ENCODE results near the gene MRPL37.

Gene MRPL37

GRCh38 chr1:54199765-54200518 is at the start of gene MRPL37, which contains the start of gene CYB5RL:
Gene MRPL37 (plus strand): TSS chr1:54200167. CDS start chr1:54200244, 77 bp downstream.
Gene CYB5RL (minus strand): TSS chr1:54200030. CDS start chr1:54195616, 4,414 bp downstream.
- H3K36me3 Mint-ChIP-seq: peaks cover 9 to 18% of the 10 kb centered on the region in 2 donors
- H3K27ac Mint-ChIP-seq: peak within 1 kb of the TSS; percentile 87
- DNase-seq (peak; percentile 91), ATAC-seq (replicated peaks) (peak; percentile 98)
- no peaks in the 10 kb centered on the region for H3K9me3 Mint-ChIP-seq
- peaks cover 20 to 40% of the 10 kb centered on the region in 2 donors for H3K4me1 Mint-ChIP-seq
- peak within 1 kb of the TSS; percentile 95 to 97 for H3K4me3 Mint-ChIP-seq
- H3K27me3 Mint-ChIP-seq: no peaks in the 10 kb centered on the region

- Mint-ChIP-seq H3K4me1 (no peaks in the 10 kb centered on the region), H3K4me3 (no peak overlapping the region), H3K27ac (no peak overlapping the region), H3K27me3 (no peaks in the 10 kb centered on the region), H3K9me3 (no peaks in the 10 kb centered on the region), H3K36me3 (no peaks in the 10 kb centered on the region)
- no peak for ATAC-seq (replicated peaks)
- no peak for DNase-seq
Observed at GRCh38 chr1:54151013-54151412, 49.0 kb upstream of the MRPL37 start.

GRCh38 chr1:54152696-54153095 is 47.3 kb upstream of the MRPL37 start, which contains the start of gene CDCP2:
Gene CDCP2 (minus strand): TSS chr1:54153000. CDS start chr1:54152922, 78 bp downstream.
- Mint-ChIP-seq H3K4me1 (no peaks in the 10 kb centered on the region), H3K27me3 (no peaks in the 10 kb centered on the region), H3K27ac (no peak within 1 kb of the TSS), H3K9me3 (no peaks in the 10 kb centered on the region), H3K36me3 (no peaks in the 10 kb centered on the region), H3K4me3 (no peak within 1 kb of the TSS)
- DNase-seq: no peak
- no peak for ATAC-seq (replicated peaks)

- no peaks in the 10 kb centered on the region for H3K36me3 Mint-ChIP-seq
- no peaks in the 10 kb centered on the region for H3K27me3 Mint-ChIP-seq
- H3K4me1 Mint-ChIP-seq: no peaks in the 10 kb centered on the region
- no peaks in the 10 kb centered on the region for H3K9me3 Mint-ChIP-seq
- DNase-seq: no peak
- no peak overlapping the region for H3K4me3 Mint-ChIP-seq
- ATAC-seq (replicated peaks): no peak
- H3K27ac Mint-ChIP-seq: no peak overlapping the region
Observed at GRCh38 chr1:54153535-54154439, 46.2 kb upstream of the MRPL37 start.

- no peak overlapping the region for H3K4me3 Mint-ChIP-seq
- H3K4me1 Mint-ChIP-seq: no peaks in the 10 kb centered on the region
- no peak overlapping the region for H3K27ac Mint-ChIP-seq
- H3K27me3 Mint-ChIP-seq: no peaks in the 10 kb centered on the region
- ATAC-seq (replicated peaks) (no peak), DNase-seq (no peak)
- no peaks in the 10 kb centered on the region for H3K36me3 Mint-ChIP-seq
- H3K9me3 Mint-ChIP-seq: no peaks in the 10 kb centered on the region
Observed at GRCh38 chr1:54156201-54156600, 43.8 kb upstream of the MRPL37 start.

GRCh38 chr1:54156986-54157385 is 43.0 kb upstream of the MRPL37 start:
- ATAC-seq (replicated peaks) (no peak), DNase-seq (no peak)
- H3K4me3 Mint-ChIP-seq: no peak overlapping the region
- no peaks in the 10 kb centered on the region for H3K4me1 Mint-ChIP-seq
- peak overlapping the region; percentile 63 for H3K27ac Mint-ChIP-seq
- no peaks in the 10 kb centered on the region for H3K36me3 Mint-ChIP-seq
- H3K27me3 Mint-ChIP-seq: no peaks in the 10 kb centered on the region
- H3K9me3 Mint-ChIP-seq: no peaks in the 10 kb centered on the region

GRCh38 chr1:54157401-54157800 is 42.6 kb upstream of the MRPL37 start:
- no peak for DNase-seq
- Mint-ChIP-seq H3K27ac (no peak overlapping the region), H3K4me1 (no peaks in the 10 kb centered on the region), H3K9me3 (no peaks in the 10 kb centered on the region), H3K4me3 (no peak overlapping the region), H3K27me3 (no peaks in the 10 kb centered on the region), H3K36me3 (no peaks in the 10 kb centered on the region)
- no peak for ATAC-seq (replicated peaks)

GRCh38 chr1:54158071-54158470 is 41.9 kb upstream of the MRPL37 start:
- H3K9me3 Mint-ChIP-seq: no peaks in the 10 kb centered on the region
- ATAC-seq (replicated peaks) (no peak), DNase-seq (no peak)
- no peak overlapping the region for H3K27ac Mint-ChIP-seq
- no peaks in the 10 kb centered on the region for H3K36me3 Mint-ChIP-seq
- no peaks in the 10 kb centered on the region for H3K27me3 Mint-ChIP-seq
- no peaks in the 10 kb centered on the region for H3K4me1 Mint-ChIP-seq
- no peak overlapping the region for H3K4me3 Mint-ChIP-seq

- Mint-ChIP-seq H3K4me1 (no peaks in the 10 kb centered on the region), H3K27me3 (no peaks in the 10 kb centered on the region), H3K36me3 (no peaks in the 10 kb centered on the region), H3K4me3 (no peak overlapping the region), H3K27ac (no peak overlapping the region), H3K9me3 (no peaks in the 10 kb centered on the region)
- no peak for DNase-seq
- ATAC-seq (replicated peaks): no peak
Observed at GRCh38 chr1:54159733-54160316, 40.1 kb upstream of the MRPL37 start.

- no peak for ATAC-seq (replicated peaks)
- DNase-seq: no peak
Observed at GRCh38 chr1:54160351-54160750, 39.6 kb upstream of the MRPL37 start.

GRCh38 chr1:54161495-54162168 is 38.3 kb upstream of the MRPL37 start:
- Mint-ChIP-seq H3K9me3 (no peaks in the 10 kb centered on the region), H3K36me3 (peaks cover 0 to 4% of the 10 kb centered on the region in 2 donors), H3K27me3 (no peaks in the 10 kb centered on the region), H3K27ac (no peak overlapping the region), H3K4me3 (no peak overlapping the region), H3K4me1 (no peaks in the 10 kb centered on the region)
- DNase-seq: no peak
- no peak for ATAC-seq (replicated peaks)

More at GRCh38 chr1:54160351-54160750, 39.6 kb upstream of the MRPL37 start:
- Mint-ChIP-seq H3K27me3 (no peaks in the 10 kb centered on the region), H3K27ac (no peak overlapping the region), H3K9me3 (no peaks in the 10 kb centered on the region), H3K4me3 (no peak overlapping the region), H3K36me3 (no peaks in the 10 kb centered on the region), H3K4me1 (no peaks in the 10 kb centered on the region)

- Mint-ChIP-seq H3K27me3 (no peaks in the 10 kb centered on the region), H3K36me3 (peaks cover 0 to 4% of the 10 kb centered on the region in 2 donors), H3K4me3 (no peak overlapping the region), H3K4me1 (no peaks in the 10 kb centered on the region), H3K27ac (no peak overlapping the region), H3K9me3 (no peaks in the 10 kb centered on the region)
- DNase-seq (no peak), ATAC-seq (replicated peaks) (no peak)
Observed at GRCh38 chr1:54163051-54163450, 36.9 kb upstream of the MRPL37 start.

GRCh38 chr1:54163573-54163972 is 36.4 kb upstream of the MRPL37 start:
- Mint-ChIP-seq H3K9me3 (no peaks in the 10 kb centered on the region), H3K27me3 (no peaks in the 10 kb centered on the region), H3K36me3 (peaks cover 0 to 4% of the 10 kb centered on the region in 2 donors), H3K27ac (no peak overlapping the region), H3K4me3 (no peak overlapping the region), H3K4me1 (no peaks in the 10 kb centered on the region)
- no peak for DNase-seq
- no peak for ATAC-seq (replicated peaks)

GRCh38 chr1:54165146-54165545 is 34.8 kb upstream of the MRPL37 start:
- H3K9me3 Mint-ChIP-seq: no peaks in the 10 kb centered on the region
- H3K4me1 Mint-ChIP-seq: no peaks in the 10 kb centered on the region
- DNase-seq (no peak), ATAC-seq (replicated peaks) (no peak)
- H3K36me3 Mint-ChIP-seq: peaks cover 0 to 4% of the 10 kb centered on the region in 2 donors
- H3K4me3 Mint-ChIP-seq: no peak overlapping the region
- no peak overlapping the region for H3K27ac Mint-ChIP-seq
- no peaks in the 10 kb centered on the region for H3K27me3 Mint-ChIP-seq
